Measurements from ENCODE around the gene SLC9A9.

SLC9A9 gene

DNA sequence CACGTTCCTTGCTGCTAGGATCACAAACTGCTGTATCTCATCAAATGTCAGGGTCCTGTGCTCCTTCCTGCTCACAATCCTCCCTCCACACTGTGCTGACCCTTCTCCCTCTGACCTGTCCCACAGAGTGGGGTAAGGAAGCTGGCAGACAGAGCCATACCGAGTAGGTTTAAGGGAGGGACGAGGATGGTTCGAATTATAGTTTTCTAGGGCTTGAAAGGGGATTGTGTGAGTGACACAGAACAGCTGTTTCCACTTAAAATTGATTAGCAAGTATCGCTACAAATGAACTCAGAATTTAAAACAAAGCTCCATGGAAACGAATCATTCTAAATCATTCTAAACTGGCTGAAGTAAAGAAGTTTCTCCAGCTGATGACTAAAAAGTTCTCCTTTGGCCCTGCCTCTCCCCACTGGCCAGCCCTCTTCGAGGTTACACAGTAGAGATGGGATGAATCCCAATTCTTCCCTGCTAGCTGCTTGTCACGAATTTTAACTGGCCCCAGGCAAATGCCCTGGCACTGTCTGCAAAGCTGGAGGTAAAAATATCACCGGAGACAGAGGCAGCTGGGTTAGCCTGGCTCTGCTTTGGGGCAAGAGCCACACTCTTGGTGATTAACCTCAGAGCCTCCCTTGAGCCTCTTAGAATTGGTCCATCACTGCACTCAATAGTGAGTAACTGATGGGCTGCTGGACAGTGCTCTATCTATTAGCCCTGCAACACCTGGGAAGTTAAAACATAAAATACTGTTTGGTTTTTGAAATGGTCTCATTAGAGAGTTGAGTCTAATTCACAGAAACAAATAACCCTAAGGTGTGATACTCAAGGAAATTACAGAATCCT is 533.8 kb downstream of the SLC9A9 start:
- H3K79me2 ChIP-seq (ENCODE audit: control insufficient read depth, insufficient read depth, low read length), result no peaks in the 10 kb centered on the region
- no peak overlapping the region for H3K4ac ChIP-seq (ENCODE audit: low read depth, low read length)
- no peak overlapping the region for H2AK5ac ChIP-seq (ENCODE audit: low read length)
- no peak for DNase-seq
- H4K8ac ChIP-seq (ENCODE audit: low read depth, low read length), result no peak overlapping the region
- H3K27ac ChIP-seq (ENCODE audit: low read depth, low read length), result no peak overlapping the region
- no peak overlapping the region for H2BK5ac ChIP-seq (ENCODE audit: low read length)
- H3K4me2 ChIP-seq (ENCODE audit: low read length), result no peak overlapping the region
- no peak overlapping the region for H3K23ac ChIP-seq (ENCODE audit: low read length)
- H2BK120ac ChIP-seq (ENCODE audit: low read depth, low read length), result no peak overlapping the region
- no peak overlapping the region for H4K5ac ChIP-seq (ENCODE audit: low read length)
- no peak overlapping the region for H3K56ac ChIP-seq (ENCODE audit: low read length)
- no peak overlapping the region for H3K18ac ChIP-seq (ENCODE audit: low read length)
- no peaks in the 10 kb centered on the region for H3K79me1 ChIP-seq (ENCODE audit: low read length)
- no peaks in the 10 kb centered on the region for H3K27me3 ChIP-seq (ENCODE audit: insufficient read depth, low read length, poor library complexity)
- H3K9ac ChIP-seq (ENCODE audit: low read length), result no peak overlapping the region
- no peak overlapping the region for H3K4me3 ChIP-seq (ENCODE audit: low read length)
- no CpG with 5 or more reads among the region's 9 CpGs for WGBS (ENCODE audit: extremely low coverage, insufficient coverage, low lambda C conversion rate)
- H2BK15ac ChIP-seq (replicated peaks; ENCODE audit: low read depth), result no peak overlapping the region
- H3K36me3 ChIP-seq (ENCODE audit: control insufficient read depth, insufficient read depth, low read length), result no peaks in the 10 kb centered on the region
- no peaks in the 10 kb centered on the region for H3K4me1 ChIP-seq (ENCODE audit: control insufficient read depth, low read depth, low read length)

DNA sequence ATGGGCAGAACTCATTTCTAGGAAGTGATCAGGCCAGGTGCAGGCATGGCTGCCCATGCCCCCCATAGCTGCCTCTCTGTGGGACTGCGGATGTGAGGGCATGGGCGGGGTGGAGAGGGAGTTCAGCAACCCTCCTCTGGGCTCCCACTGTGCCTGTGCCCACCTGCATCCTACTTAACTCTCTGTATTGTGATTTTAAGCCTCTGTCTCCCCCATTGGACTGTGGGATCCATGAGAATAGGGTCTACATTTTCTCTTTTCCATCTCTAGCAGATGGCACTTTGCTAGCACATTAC is 534.4 kb downstream of the SLC9A9 start:
- Histone ChIP-seq H2AK5ac (ENCODE audit: low read length) (no peak overlapping the region), H3K36me3 (ENCODE audit: control insufficient read depth, insufficient read depth, low read length) (no peaks in the 10 kb centered on the region), H2BK15ac (replicated peaks; ENCODE audit: low read depth) (no peak overlapping the region), H3K56ac (ENCODE audit: low read length) (no peak overlapping the region), H3K4me2 (ENCODE audit: low read length) (no peak overlapping the region), H2BK120ac (ENCODE audit: low read depth, low read length) (no peak overlapping the region), H2BK5ac (ENCODE audit: low read length) (no peak overlapping the region), H3K4me1 (ENCODE audit: control insufficient read depth, low read depth, low read length) (no peaks in the 10 kb centered on the region), H3K4ac (ENCODE audit: low read depth, low read length) (no peak overlapping the region), H3K79me1 (ENCODE audit: low read length) (no peaks in the 10 kb centered on the region), H3K4me3 (ENCODE audit: low read length) (no peak overlapping the region), H4K8ac (ENCODE audit: low read depth, low read length) (no peak overlapping the region), H3K27me3 (ENCODE audit: insufficient read depth, low read length, poor library complexity) (no peaks in the 10 kb centered on the region), H3K9ac (ENCODE audit: low read length) (no peak overlapping the region), H4K5ac (ENCODE audit: low read length) (no peak overlapping the region), H3K18ac (ENCODE audit: low read length) (no peak overlapping the region), H3K27ac (ENCODE audit: low read depth, low read length) (no peak overlapping the region), H3K79me2 (ENCODE audit: control insufficient read depth, insufficient read depth, low read length) (no peaks in the 10 kb centered on the region), H3K23ac (ENCODE audit: low read length) (no peak overlapping the region)
- WGBS (ENCODE audit: extremely low coverage, insufficient coverage, low lambda C conversion rate), result no CpG with 5 or more reads among the region's 2 CpGs
- no peak for DNase-seq

DNA sequence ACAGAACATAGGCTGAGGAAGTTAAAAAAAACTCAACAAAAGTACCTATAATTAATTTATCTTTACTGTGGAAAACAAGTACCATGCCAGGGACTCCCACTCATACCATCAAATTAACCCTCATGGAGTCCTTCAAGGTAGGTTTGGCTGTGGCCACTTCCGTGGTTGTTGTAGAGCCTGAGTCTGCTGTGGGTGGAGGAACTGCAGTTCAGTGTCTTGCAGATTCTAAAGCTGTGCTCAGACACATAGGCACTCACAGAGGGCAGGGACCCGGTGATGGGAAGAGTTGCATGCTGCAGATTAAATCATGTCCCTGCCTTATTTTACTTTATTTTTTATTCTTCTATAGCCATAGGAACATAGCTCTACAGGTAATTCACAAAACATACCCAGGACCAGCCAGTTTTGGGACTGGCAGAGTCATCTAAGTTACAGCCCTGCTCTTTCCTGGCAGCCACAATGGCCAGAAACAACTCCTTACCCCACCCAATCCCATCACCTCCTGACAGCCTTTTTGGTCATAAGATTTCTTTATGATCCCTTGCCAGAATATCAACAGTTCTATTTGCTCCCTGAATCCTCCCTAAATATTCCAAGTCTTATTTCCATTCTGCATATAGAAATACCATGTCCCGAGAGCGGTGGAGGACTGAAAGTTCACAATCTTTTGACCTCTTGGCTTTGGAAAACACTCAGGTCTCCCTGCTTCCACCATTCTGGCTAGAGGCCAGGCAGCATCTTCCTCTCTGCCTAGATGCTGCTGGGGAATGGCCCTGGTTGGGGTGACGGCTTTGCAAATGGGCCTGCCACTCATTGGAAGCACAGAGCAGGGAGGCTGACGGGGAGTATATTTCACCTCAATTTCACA is 535.0 kb downstream of the SLC9A9 start:
- no peaks in the 10 kb centered on the region for H3K4me1 ChIP-seq (ENCODE audit: control insufficient read depth, low read depth, low read length)
- no peak overlapping the region for H2BK120ac ChIP-seq (ENCODE audit: low read depth, low read length)
- no peak overlapping the region for H2BK5ac ChIP-seq (ENCODE audit: low read length)
- no peak overlapping the region for H3K9ac ChIP-seq (ENCODE audit: low read length)
- H3K23ac ChIP-seq (ENCODE audit: low read length), result no peak overlapping the region
- H2AK5ac ChIP-seq (ENCODE audit: low read length), result no peak overlapping the region
- H3K27ac ChIP-seq (ENCODE audit: low read depth, low read length), result no peak overlapping the region
- WGBS (ENCODE audit: extremely low coverage, insufficient coverage, low lambda C conversion rate), result no CpG with 5 or more reads among the region's 6 CpGs
- no peak overlapping the region for H3K18ac ChIP-seq (ENCODE audit: low read length)
- H3K79me2 ChIP-seq (ENCODE audit: control insufficient read depth, insufficient read depth, low read length), result no peaks in the 10 kb centered on the region
- no peaks in the 10 kb centered on the region for H3K79me1 ChIP-seq (ENCODE audit: low read length)
- no peaks in the 10 kb centered on the region for H3K36me3 ChIP-seq (ENCODE audit: control insufficient read depth, insufficient read depth, low read length)
- no peak overlapping the region for H4K8ac ChIP-seq (ENCODE audit: low read depth, low read length)
- H3K27me3 ChIP-seq (ENCODE audit: insufficient read depth, low read length, poor library complexity), result no peaks in the 10 kb centered on the region
- H3K4me2 ChIP-seq (ENCODE audit: low read length), result no peak overlapping the region
- DNase-seq, result no peak
- no peak overlapping the region for H2BK15ac ChIP-seq (replicated peaks; ENCODE audit: low read depth)
- no peak overlapping the region for H3K56ac ChIP-seq (ENCODE audit: low read length)
- H3K4me3 ChIP-seq (ENCODE audit: low read length), result no peak overlapping the region
- no peak overlapping the region for H3K4ac ChIP-seq (ENCODE audit: low read depth, low read length)
- H4K5ac ChIP-seq (ENCODE audit: low read length), result no peak overlapping the region

DNA sequence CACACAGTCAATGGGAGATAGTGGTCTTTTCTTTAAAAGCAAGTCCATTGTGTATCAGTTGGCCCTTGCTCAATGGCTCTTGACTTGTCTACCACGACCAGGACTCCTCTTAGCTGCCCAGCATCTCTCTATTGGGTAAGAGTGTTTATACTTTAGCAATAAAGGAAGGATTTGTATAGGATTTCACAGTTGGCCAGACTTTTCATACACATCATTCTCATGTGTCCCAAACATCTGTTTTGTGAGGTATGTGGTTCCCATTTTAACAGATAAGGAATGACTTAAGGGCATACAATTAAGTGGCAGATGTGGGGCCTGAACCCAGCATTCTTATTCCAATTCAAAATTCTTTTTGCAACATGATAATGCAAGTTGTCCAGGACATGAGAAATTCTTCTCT is 537.2 kb downstream of the SLC9A9 start:
- no CpG with 5 or more reads among the region's 1 CpG for WGBS (ENCODE audit: extremely low coverage, insufficient coverage, low lambda C conversion rate)
- no peaks in the 10 kb centered on the region for H3K79me1 ChIP-seq (ENCODE audit: low read length)
- H3K79me2 ChIP-seq (ENCODE audit: control insufficient read depth, insufficient read depth, low read length), result no peaks in the 10 kb centered on the region
- H3K4me2 ChIP-seq (ENCODE audit: low read length), result no peak overlapping the region
- H2BK15ac ChIP-seq (replicated peaks; ENCODE audit: low read depth), result no peak overlapping the region
- no peak overlapping the region for H4K5ac ChIP-seq (ENCODE audit: low read length)
- no peak overlapping the region for H3K4ac ChIP-seq (ENCODE audit: low read depth, low read length)
- H2BK120ac ChIP-seq (ENCODE audit: low read depth, low read length), result no peak overlapping the region
- H3K27ac ChIP-seq (ENCODE audit: low read depth, low read length), result no peak overlapping the region
- H3K4me1 ChIP-seq (ENCODE audit: control insufficient read depth, low read depth, low read length), result no peaks in the 10 kb centered on the region
- H3K23ac ChIP-seq (ENCODE audit: low read length), result no peak overlapping the region
- H3K27me3 ChIP-seq (ENCODE audit: insufficient read depth, low read length, poor library complexity), result no peaks in the 10 kb centered on the region
- no peak overlapping the region for H3K4me3 ChIP-seq (ENCODE audit: low read length)
- no peak overlapping the region for H3K18ac ChIP-seq (ENCODE audit: low read length)
- DNase-seq, result no peak
- no peaks in the 10 kb centered on the region for H3K36me3 ChIP-seq (ENCODE audit: control insufficient read depth, insufficient read depth, low read length)
- no peak overlapping the region for H4K8ac ChIP-seq (ENCODE audit: low read depth, low read length)
- H2BK5ac ChIP-seq (ENCODE audit: low read length), result no peak overlapping the region
- H3K9ac ChIP-seq (ENCODE audit: low read length), result no peak overlapping the region
- no peak overlapping the region for H2AK5ac ChIP-seq (ENCODE audit: low read length)
- no peak overlapping the region for H3K56ac ChIP-seq (ENCODE audit: low read length)

GRCh38 chr3:143309705-143310104 is 538.6 kb downstream of the SLC9A9 start:
- Histone ChIP-seq H2BK5ac (ENCODE audit: low read length) (no peak overlapping the region), H3K27ac (ENCODE audit: low read depth, low read length) (no peak overlapping the region), H3K79me1 (ENCODE audit: low read length) (no peaks in the 10 kb centered on the region), H2BK120ac (ENCODE audit: low read depth, low read length) (no peak overlapping the region), H3K56ac (ENCODE audit: low read length) (no peak overlapping the region), H3K4me1 (ENCODE audit: control insufficient read depth, low read depth, low read length) (no peaks in the 10 kb centered on the region), H3K4me3 (ENCODE audit: low read length) (no peak overlapping the region), H4K5ac (ENCODE audit: low read length) (no peak overlapping the region), H3K23ac (ENCODE audit: low read length) (no peak overlapping the region), H4K8ac (ENCODE audit: low read depth, low read length) (no peak overlapping the region), H3K4ac (ENCODE audit: low read depth, low read length) (no peak overlapping the region), H3K9ac (ENCODE audit: low read length) (no peak overlapping the region), H3K36me3 (ENCODE audit: control insufficient read depth, insufficient read depth, low read length) (no peaks in the 10 kb centered on the region), H3K79me2 (ENCODE audit: control insufficient read depth, insufficient read depth, low read length) (no peaks in the 10 kb centered on the region), H3K27me3 (ENCODE audit: insufficient read depth, low read length, poor library complexity) (no peaks in the 10 kb centered on the region), H3K4me2 (ENCODE audit: low read length) (no peak overlapping the region), H2BK15ac (replicated peaks; ENCODE audit: low read depth) (no peak overlapping the region), H2AK5ac (ENCODE audit: low read length) (no peak overlapping the region), H3K18ac (ENCODE audit: low read length) (no peak overlapping the region)
- no peak for DNase-seq
- WGBS (ENCODE audit: extremely low coverage, insufficient coverage, low lambda C conversion rate), result no CpG with 5 or more reads among the region's 2 CpGs
